C4-2B (cell line): ENCODE results near the gene GZMA.

Experiments used
- CTCF ChIP-seq: fragments of 450-650 bp; conservative IDR thresholded peaks from 2 replicates; pipeline ENCODE4 v1.5.1; 2017; ENCODE audit warnings: mild to moderate bottlenecking
- ZFX ChIP-seq: fragments of 450-650 bp; IDR thresholded peaks from 2 replicates; pipeline ENCODE4 v1.6.1; 2017

GRCh38 chr5:55123365-55123764 is 20.9 kb downstream of the GZMA start:
- TF ChIP-seq CTCF (peak; percentile 10; the same call in 1 of the 2 replicates), ZFX (no peak)
